SK-N-SH (cell line): ENCODE results near the gene ANXA1. TPM values are rescaled to one million over a fixed set of nuclear protein-coding genes. Genes with fewer than 3 reads are reported as not detected.
A peak's percentile ranks its signal among the peaks of the same experiment; 100 is the strongest.

Experiments
- CTCF ChIA-PET: fragments of 300-600, 350-600 bp; formaldehyde crosslinking; extraction: SDS; loops from one replicate; lab custom pipeline; 2021; lab: Yijun Ruan, JAX
- POLR2A ChIA-PET: fragments of 350-600 bp; sonication (Branson Sonifier 250); formaldehyde crosslinking; extraction: SDS; loops from one replicate; lab custom pipeline; 2020; ENCODE audit warnings: antibody characterized with exemption, inconsistent platforms; lab: Yijun Ruan, JAX
- DNase-seq: peaks from one replicate; pipeline ENCODE4 v3.0.0; 2012
- H2AFZ ChIP-seq: fragments of 200-600 bp; sonication (generic); 2 replicates; pipeline ENCODE4 v1.8.1; 2016; ENCODE audit warnings: antibody characterized with exemption, mild to moderate bottlenecking, low read depth
- H3F3A ChIP-seq: fragments of 200-600 bp; sonication (generic); replicated peaks from 2 replicates; pipeline ENCODE3; 2016; ENCODE audit warnings: antibody characterized with exemption, mild to moderate bottlenecking; ENCODE audit not compliant: insufficient read depth
- H3K27ac ChIP-seq, 2 experiments: fragments of 200-500 bp in 1 of 2; fragments of 200-600 bp in 1 of 2; sonication (Bioruptor generic) in 1 of 2; sonication (generic), shearing (Covaris generic) in 1 of 2; 2 replicates each; pipeline versions ENCODE4 v1.5.1 to v1.6.1; 2014 to 2016; ENCODE audit warnings: low read depth in 2 of 2, inconsistent platforms in 1 of 2, low read length in 1 of 2, mild to moderate bottlenecking in 1 of 2, mixed read lengths in 1 of 2
- H3K27me3 ChIP-seq: fragments of 200-600 bp; sonication (generic), shearing (Covaris generic); 2 replicates; pipeline ENCODE4 v1.6.1; 2016; ENCODE audit warnings: mixed run types; ENCODE audit not compliant: insufficient read depth
- H3K36me3 ChIP-seq, 2 experiments: fragments of 200-500 bp in 1 of 2; fragments of 200-600 bp in 1 of 2; sonication (Bioruptor generic) in 1 of 2; sonication (generic) in 1 of 2; replicated peaks in 1 of 2; 2 replicates each; pipeline versions ENCODE3 to v1.5.1; 2014 to 2016; ENCODE audit warnings: low read length in 1 of 2, mild to moderate bottlenecking in 1 of 2; ENCODE audit not compliant: insufficient read depth in 2 of 2, control insufficient read depth in 1 of 2
- H3K4me1 ChIP-seq, 2 experiments: fragments of 200-500 bp in 1 of 2; fragments of 200-600 bp in 1 of 2; sonication (Bioruptor generic) in 1 of 2; sonication (generic), shearing (Covaris generic) in 1 of 2; 2 replicates each; pipeline versions ENCODE4 v1.5.1 to v1.6.1; 2014 to 2016; ENCODE audit warnings: low read depth in 1 of 2, low read length in 1 of 2, mixed run types in 1 of 2; ENCODE audit not compliant: insufficient read depth in 2 of 2, control insufficient read depth in 1 of 2
- H3K4me2 ChIP-seq: fragments of 200-600 bp; sonication (generic), shearing (Covaris generic); 2 replicates; pipeline ENCODE4 v1.6.1; 2017; ENCODE audit warnings: mixed run types
- H3K4me3 ChIP-seq, 2 experiments: fragments of 200-500 bp in 1 of 2; fragments of 200-600 bp in 1 of 2; sonication (Bioruptor generic) in 1 of 2; sonication (generic), shearing (Covaris generic) in 1 of 2; 2 replicates each; pipeline versions ENCODE4 v1.5.1 to v1.8.1; 2014 to 2016; ENCODE audit warnings: low read depth in 2 of 2, inconsistent platforms in 1 of 2, low read length in 1 of 2, mild to moderate bottlenecking in 1 of 2, mixed read lengths in 1 of 2, moderate library complexity in 1 of 2
- H3K79me2 ChIP-seq: fragments of 200-600 bp; sonication (generic); 2 replicates; pipeline ENCODE4 v1.8.1; 2017; ENCODE audit warnings: mild to moderate bottlenecking; ENCODE audit not compliant: insufficient read depth
- H3K9ac ChIP-seq: fragments of 200-600 bp; sonication (generic); 2 replicates; pipeline ENCODE4 v1.6.1; 2017; ENCODE audit warnings: mixed run types
- H3K9me2 ChIP-seq: fragments of 200-600 bp; sonication (generic); 2 replicates; pipeline ENCODE4 v1.6.1; 2017; ENCODE audit warnings: mixed run types
- H3K9me3 ChIP-seq: fragments of 200-600 bp; sonication (generic); 2 replicates; pipeline ENCODE4 v1.6.1; 2017; ENCODE audit warnings: mixed run types, mild to moderate bottlenecking, moderate library complexity
- H4K20me1 ChIP-seq: fragments of 200-600 bp; sonication (generic); 2 replicates; pipeline ENCODE4 v1.6.1; 2017; ENCODE audit warnings: mild to moderate bottlenecking, mixed run types; ENCODE audit not compliant: insufficient read depth
- CHD2 ChIP-seq: fragments of 150-350 bp; IDR thresholded peaks from 2 replicates; pipeline ENCODE4 v1.6.1; 2018; ENCODE audit warnings: low read length; ENCODE audit not compliant: partially characterized antibody
- EP300 ChIP-seq, 2 experiments: IDR thresholded peaks; 2 replicates each; pipeline versions ENCODE4 v1.4.0 to v1.6.1; 2012; ENCODE audit warnings: borderline replicate concordance in 1 of 2, low read depth in 1 of 2, low read length in 1 of 2
- EZH2phosphoT487 ChIP-seq: fragments of 200-600 bp; sonication (generic); IDR thresholded peaks from 2 replicates; pipeline ENCODE4 v1.6.1; 2017; ENCODE audit warnings: low read depth, mixed run types, mild to moderate bottlenecking, antibody characterized with exemption, moderate library complexity, borderline replicate concordance
- FOSL2 ChIP-seq: IDR thresholded peaks from 2 replicates; pipeline ENCODE4 v1.4.0; 2012; ENCODE audit warnings: low read depth, mild to moderate bottlenecking, moderate library complexity, borderline replicate concordance
- GATA2 ChIP-seq: sonication (generic); formaldehyde crosslinking; IDR thresholded peaks from 2 replicates; pipeline ENCODE4 v1.5.0; 2020; ENCODE audit warnings: mild to moderate bottlenecking, missing genetic modification reagents
- JUND ChIP-seq: IDR thresholded peaks from 2 replicates; pipeline ENCODE4 v1.4.0; 2012
- MXI1 ChIP-seq: IDR thresholded peaks from 2 replicates; pipeline ENCODE4 v1.6.1; 2012; ENCODE audit warnings: mild to moderate bottlenecking, low read depth, low read length, improper control_type of control experiment
- NFIC ChIP-seq: IDR thresholded peaks from 2 replicates; pipeline ENCODE4 v1.4.0; 2012; ENCODE audit warnings: borderline replicate concordance
- POLR2AphosphoS5 ChIP-seq: IDR thresholded peaks from 2 replicates; pipeline ENCODE4 v1.6.1; 2012; ENCODE audit warnings: low read depth, low read length
- RCOR1 ChIP-seq: fragments of 150-350 bp; IDR thresholded peaks from 2 replicates; pipeline ENCODE4 v1.6.1; 2017; ENCODE audit warnings: antibody characterized with exemption, low read length
- RFX5 ChIP-seq: IDR thresholded peaks from 2 replicates; pipeline ENCODE4 v1.6.1; 2012; ENCODE audit warnings: mild to moderate bottlenecking, improper control_type of control experiment, low read length
- RXRA ChIP-seq: IDR thresholded peaks from 2 replicates; pipeline ENCODE4 v1.4.0; 2012; ENCODE audit warnings: low read depth, mild to moderate bottlenecking, borderline replicate concordance
- TCF12 ChIP-seq: IDR thresholded peaks from 2 replicates; pipeline ENCODE4 v1.4.0; 2012
- TEAD4 ChIP-seq: IDR thresholded peaks from 2 replicates; pipeline ENCODE4 v1.4.0; 2012; ENCODE audit warnings: mild to moderate bottlenecking, borderline replicate concordance; ENCODE audit not compliant: insufficient read depth
- WGBS: methylation state at CpG from one replicate; pipeline ENCODE4 v1.1.6; 2017; ENCODE audit warnings: low lambda C conversion rate; 5-methylcytosine and 5-hydroxymethylcytosine counted together
- polyA plus RNA-seq, 3 experiments: library from polyadenylated mRNA; depleted of rRNA; stranded (reverse); fragments of >200 nt; gene quantifications; 2 replicates each; pipeline ENCODE4 v1.2.3, GENCODE V29; 2012
- TF ChIP-seq, protein P1 (sequence below): IDR thresholded peaks from 2 replicates; pipeline ENCODE4; 2012
- TF ChIP-seq, protein P2 (sequence below): IDR thresholded peaks from 2 replicates; pipeline ENCODE4 v1.4.0; 2012; ENCODE audit warnings: low read depth

ANXA1 gene
- polyA plus RNA-seq, 1 of the 3 experiments (the other 2 are of a cell fraction), result 443 TPM

DNA sequence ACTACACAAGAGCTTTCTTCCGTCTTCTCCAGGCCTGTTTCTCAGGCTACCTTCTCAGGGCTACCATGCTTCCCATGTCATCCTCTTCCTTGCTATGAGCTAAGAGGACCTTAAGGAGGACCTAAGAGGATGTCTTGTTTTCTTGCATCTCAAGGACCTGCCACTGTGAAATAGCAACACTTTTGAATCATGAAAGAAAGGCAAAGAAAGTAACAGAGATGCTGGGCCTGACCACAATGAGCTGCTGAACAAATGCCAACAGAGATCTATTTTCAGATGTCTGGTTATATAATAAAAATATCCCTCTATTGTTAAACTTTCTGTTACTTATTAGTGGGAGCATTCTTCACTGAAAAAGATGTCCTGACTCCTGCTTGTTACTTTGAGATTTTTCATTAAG lies 36.7 kb upstream of the ANXA1 start:
- Histone ChIP-seq H3K9ac (no peak overlapping the region), H3F3A (peaks cover 35% of the 10 kb centered on the region), H3K4me1 (peaks cover 0 to 29% of the 10 kb centered on the region in 2 experiments; a peak in 2 of 4 replicates), H4K20me1 (no peaks in the 10 kb centered on the region), H3K79me2 (no peaks in the 10 kb centered on the region), H3K4me2 (0 out of 2 replicates have a peak overlapping the region, but pooled peaks have one; percentile 56), H3K4me3 (no peak overlapping the region), H3K27ac (peak overlapping the region; percentile 43 to 69; a peak in 3 of 4 replicates), H3K9me2 (no peaks in the 10 kb centered on the region), H3K27me3 (no peaks in the 10 kb centered on the region), H2AFZ (no peak overlapping the region), H3K9me3 (no peaks in the 10 kb centered on the region)
- no peak for DNase-seq
- CTCF ChIA-PET, result no interaction called here
- WGBS, result 73% methylated on average over 1 of the region's 1 CpG
- POLR2A ChIA-PET, result no interaction called here
- TF ChIP-seq MXI1, result no peak
- TF ChIP-seq, protein P1, sequence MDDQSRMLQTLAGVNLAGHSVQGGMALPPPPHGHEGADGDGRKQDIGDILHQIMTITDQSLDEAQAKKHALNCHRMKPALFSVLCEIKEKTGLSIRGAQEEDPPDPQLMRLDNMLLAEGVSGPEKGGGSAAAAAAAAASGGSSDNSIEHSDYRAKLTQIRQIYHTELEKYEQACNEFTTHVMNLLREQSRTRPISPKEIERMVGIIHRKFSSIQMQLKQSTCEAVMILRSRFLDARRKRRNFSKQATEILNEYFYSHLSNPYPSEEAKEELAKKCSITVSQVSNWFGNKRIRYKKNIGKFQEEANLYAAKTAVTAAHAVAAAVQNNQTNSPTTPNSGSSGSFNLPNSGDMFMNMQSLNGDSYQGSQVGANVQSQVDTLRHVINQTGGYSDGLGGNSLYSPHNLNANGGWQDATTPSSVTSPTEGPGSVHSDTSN, result peak; percentile 27; the same call in 1 of the 2 replicates
- TF ChIP-seq RFX5, result no peak
- TF ChIP-seq TCF12, result peak; percentile 37
- no peak for TF ChIP-seq RCOR1
- no peak for TF ChIP-seq EZH2phosphoT487
- TF ChIP-seq, all 33 proteins: peak for 2
- no peaks in the 10 kb centered on the region for H3K36me3 ChIP-seq

DNA sequence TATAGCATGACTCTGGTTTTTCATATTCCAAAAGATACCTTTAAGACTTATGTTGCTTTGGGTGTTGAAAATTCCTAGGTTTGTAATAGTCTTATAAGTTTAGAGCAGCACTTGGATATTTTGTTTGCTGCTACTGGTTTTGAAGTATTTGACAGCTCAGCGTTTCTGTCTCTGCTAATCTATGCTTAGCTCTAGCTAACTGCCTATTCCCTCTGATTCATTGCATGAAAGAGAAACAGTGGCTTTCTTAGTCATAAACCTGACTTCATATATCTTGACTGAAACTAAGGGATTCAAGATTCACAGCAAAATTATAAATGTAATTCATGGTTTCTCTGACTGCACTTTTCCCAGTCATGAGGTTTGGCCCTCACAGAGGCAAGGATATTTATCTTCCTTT lies 35.6 kb upstream of the ANXA1 start:
- Histone ChIP-seq H3K4me2 (peak overlapping the region; percentile 56), H3K9me3 (no peaks in the 10 kb centered on the region), H3K9ac (no peak overlapping the region), H3K4me3 (no peak overlapping the region), H2AFZ (no peak overlapping the region), H3K36me3 (no peaks in the 10 kb centered on the region), H3F3A (peaks cover 35% of the 10 kb centered on the region), H3K27me3 (no peaks in the 10 kb centered on the region), H4K20me1 (no peaks in the 10 kb centered on the region), H3K79me2 (no peaks in the 10 kb centered on the region), H3K9me2 (no peaks in the 10 kb centered on the region), H3K4me1 (peaks cover 0 to 29% of the 10 kb centered on the region in 2 experiments; a peak in 2 of 4 replicates), H3K27ac (peak overlapping the region in 1 of 2 experiments; percentile 69; a peak in 3 of 4 replicates)
- 15% methylated on average over 1 of the region's 1 CpG for WGBS
- ChIA-PET POLR2A (no interaction called here), CTCF (interaction anchor here (1.3 kb wide), 1 partner anchor 9 kb away, joined by 5 read pairs; no protein-coding TSS in a partner anchor)
- no peak for TF ChIP-seq GATA2
- TF ChIP-seq MXI1, result no peak
- no peak for TF ChIP-seq CHD2
- peak; percentile 68 for TF ChIP-seq TCF12
- TF ChIP-seq, protein P1, result peak; percentile 89
- TF ChIP-seq RXRA, result 0 out of 2 replicates have a peak, but pooled peaks have one; percentile 15
- peak; percentile 44; the same call in 1 of the 2 replicates for TF ChIP-seq NFIC
- TF ChIP-seq EP300 (IDR thresholded peaks at IDR 0.05; ENCODE audit: borderline replicate concordance in 1 of 2, low read depth in 1 of 2, low read length in 1 of 2), result peak in 1 of 2 experiments; percentile 44; a peak in 1 of 4 replicates
- peak; percentile 31; the same call in 1 of the 2 replicates for TF ChIP-seq POLR2AphosphoS5
- TF ChIP-seq FOSL2, result peak; percentile 77
- TF ChIP-seq, protein P2, sequence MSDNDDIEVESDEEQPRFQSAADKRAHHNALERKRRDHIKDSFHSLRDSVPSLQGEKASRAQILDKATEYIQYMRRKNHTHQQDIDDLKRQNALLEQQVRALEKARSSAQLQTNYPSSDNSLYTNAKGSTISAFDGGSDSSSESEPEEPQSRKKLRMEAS, result 0 out of 2 replicates have a peak, but pooled peaks have one; percentile 26
- peak; percentile 76 for TF ChIP-seq JUND
- TF ChIP-seq RCOR1, result no peak
- 0 out of 2 replicates have a peak, but pooled peaks have one; percentile 19 for TF ChIP-seq TEAD4
- no peak for DNase-seq
